HG03097 (cell line): ENCODE data around the gene ZNF816.
"Not testable (repeated sequence)": the region's sequence is repeated elsewhere in the genome, so short reads cannot be mapped to it uniquely, and the experiment has no call there.

Experiments
- ATAC-seq: cut with Tn5 transposase; IDR thresholded peaks from one replicate; pipeline ENCODE4 v1.9.1; 2021; ENCODE audit not compliant: unreplicated experiment, low FRiP score

ZNF816 gene

DNA sequence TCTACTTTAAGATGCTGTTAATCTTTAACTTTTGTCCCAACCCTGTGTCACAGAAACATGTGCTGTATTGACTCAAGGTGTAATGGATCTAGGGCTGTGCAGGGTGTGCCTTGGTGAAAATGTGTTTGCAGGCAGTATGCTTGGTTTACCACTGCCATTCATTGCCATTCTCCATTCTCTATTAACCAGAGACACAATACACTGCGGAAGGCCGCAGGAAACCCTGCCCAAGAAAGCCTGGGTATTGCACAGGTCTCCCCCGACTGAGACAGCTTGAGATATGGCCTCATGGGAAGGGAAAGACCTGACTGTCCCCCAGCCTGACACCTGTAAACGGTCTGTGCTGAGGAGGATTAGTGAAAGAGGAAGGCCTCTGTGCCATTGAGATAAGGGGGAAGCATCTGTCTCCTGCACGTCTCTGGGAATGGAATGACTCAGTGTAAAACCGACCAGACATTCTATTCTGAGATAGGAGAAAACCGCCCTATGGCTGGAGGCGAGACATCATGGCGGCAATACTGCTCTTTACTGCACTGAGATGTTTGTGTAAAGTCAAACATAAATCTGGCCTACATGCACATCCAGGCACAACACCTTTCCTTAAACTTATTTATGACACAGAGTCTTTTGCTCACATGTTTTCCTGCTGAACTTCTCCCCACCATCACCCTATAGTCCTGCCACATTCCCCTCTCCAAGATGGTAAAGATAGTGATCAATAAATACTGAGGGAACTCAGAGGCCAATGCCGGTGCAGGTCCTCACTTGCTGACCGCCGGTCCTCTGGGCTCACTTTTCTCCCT lies 26.3 kb downstream of the ZNF816 start:
- no peak for ATAC-seq

GRCh38 chr19:52935434-52935833 lies 27.2 kb downstream of the ZNF816 start:
- no peak for ATAC-seq

- not testable (repeated sequence) for ATAC-seq
Observed at GRCh38 chr19:52924641-52925040, 38.0 kb downstream of the ZNF816 start.

DNA sequence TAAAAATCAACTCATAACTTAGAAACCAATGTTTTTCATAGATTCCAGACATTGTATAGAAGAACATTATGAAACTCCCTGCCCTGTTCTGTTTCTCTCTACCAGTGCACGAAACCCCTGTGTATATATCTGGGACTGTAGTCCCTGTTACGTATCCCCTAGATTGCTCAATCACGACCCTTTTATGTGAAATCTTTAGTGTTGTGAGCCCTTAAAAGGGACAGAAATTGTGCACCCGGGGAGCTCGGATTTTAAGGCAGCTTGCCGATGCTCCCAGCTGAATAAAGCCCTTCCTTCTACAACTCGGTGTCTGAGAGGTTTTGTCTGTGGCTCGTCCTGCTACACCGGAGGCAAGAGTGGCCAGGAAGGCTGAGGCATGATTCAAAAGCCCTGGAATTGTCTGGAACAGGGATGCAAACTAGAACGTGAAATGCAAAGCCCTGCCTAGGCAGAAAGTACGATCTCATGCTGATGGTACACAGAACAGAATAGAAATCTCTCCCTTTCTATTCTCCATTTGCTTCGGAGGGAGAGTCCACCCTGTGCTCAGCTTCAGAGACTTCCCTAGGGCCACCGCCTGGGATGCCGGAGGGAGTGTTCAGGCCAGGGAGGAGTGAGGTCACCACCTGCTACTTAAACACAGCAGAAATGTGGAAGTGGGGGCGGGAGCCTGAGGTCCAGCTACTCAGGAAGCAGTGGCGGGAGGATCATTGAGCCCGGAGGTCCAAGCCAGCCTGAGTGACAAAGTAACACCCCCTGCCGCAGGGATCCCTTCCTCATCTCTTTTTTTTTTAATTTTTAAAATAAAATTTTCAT lies 38.7 kb downstream of the ZNF816 start:
- ATAC-seq = no peak

- peak; percentile 85 for ATAC-seq
Observed at GRCh38 chr19:52922841-52923777, 39.6 kb downstream of the ZNF816 start, which contains the start of gene ZNF888. Gene ZNF888 (minus strand): TSS chr19:52923428. CDS start chr19:52917873, 5,555 bp downstream.

DNA sequence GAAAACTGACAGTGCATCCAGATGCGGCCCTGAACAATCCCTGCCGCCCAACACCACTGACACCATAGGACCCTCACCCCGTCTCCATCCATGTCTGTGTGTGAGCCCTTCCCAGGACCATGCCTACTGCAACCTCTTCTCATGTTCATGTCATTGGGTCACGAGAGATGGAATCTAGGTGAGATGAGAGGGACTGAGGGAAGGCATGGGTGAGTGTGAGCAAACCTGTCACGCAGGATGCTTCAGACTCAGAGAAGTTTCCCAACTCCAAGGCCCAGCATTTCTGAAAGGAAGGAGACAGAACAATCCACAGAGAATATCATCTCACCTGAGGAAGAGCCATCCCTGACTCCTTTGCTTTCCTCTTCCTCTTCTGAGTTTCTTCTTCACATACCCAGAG lies 45.1 kb downstream of the ZNF816 start:
- ATAC-seq = no peak

GRCh38 chr19:52910648-52911047 lies 52.0 kb downstream of the ZNF816 start:
- no peak for ATAC-seq

DNA sequence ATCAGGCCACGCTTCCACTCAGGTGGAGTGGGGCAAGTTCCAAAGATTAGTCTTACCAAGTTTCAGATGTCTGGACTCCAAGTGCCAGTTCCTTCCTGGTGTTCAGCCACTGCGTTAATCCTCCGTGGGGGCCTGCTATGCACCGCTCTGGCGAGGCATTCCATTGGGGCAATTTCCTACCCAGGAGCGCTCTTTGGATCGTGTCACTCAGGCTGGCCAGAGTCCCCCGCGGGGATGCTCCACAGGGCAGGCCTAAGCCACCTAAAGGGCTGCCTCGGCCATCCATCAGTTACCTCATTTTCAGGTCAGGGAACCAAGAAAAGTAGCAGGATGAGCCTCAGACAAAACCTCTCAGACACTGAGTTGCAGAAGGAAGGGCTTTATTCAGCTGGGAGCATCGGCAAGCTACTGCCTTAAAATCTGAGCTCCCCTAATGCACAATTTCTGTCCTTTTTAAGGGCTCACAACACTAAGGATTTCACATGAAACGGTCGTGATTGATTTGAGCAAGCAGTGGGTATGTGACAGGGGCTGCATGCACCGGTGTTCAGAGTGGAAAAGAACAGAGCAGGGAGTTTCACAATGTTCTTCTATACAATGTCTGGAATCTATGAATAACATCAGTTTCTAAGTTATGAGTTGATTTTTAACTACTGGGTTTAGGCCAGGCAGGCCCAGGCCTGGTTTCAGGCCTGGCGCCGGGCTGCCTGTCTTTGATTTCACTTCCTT lies 58.5 kb downstream of the ZNF816 start:
- not testable (repeated sequence) for ATAC-seq

DNA sequence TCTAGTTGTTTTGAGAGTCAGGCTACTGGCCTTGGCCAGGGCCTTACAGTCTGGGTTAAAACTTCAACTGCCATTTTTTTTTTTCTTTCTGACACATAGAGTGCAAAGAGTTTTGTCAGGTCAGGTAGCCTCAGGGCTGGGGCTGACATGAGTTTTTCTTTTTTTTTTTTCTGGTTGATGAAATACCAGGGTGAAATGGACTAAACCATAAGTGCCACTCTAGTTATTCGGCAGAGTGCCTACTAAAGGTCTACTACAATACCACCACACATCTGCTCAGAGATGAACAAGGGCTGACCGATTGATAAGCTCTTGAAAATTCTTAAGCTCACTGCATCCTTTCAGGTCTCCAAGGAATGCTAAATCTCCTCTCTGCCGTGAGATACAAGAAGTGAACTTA lies 60.8 kb downstream of the ZNF816 start:
- ATAC-seq = no peak
